D721Med (cell line): ENCODE measurements around the gene MYO15B.

Source experiments
- DNase-seq: peaks from one replicate; pipeline ENCODE4 v3.0.0; 2011; ENCODE audit warnings: low spot score; ENCODE audit not compliant: insufficient read length
- FAIRE-seq: peaks from 2 replicates; lab custom pipeline; 2011; peaks lifted over from hg19 to GRCh38; lab: Jason Lieb, UNC
- TF ChIP-seq, protein P1 (sequence below): IDR thresholded peaks from 2 replicates; pipeline ENCODE4 v1.5.1; 2012; ENCODE audit warnings: mild to moderate bottlenecking, control low read depth; ENCODE audit not compliant: insufficient read depth; ENCODE audit errors: missing control alignments

Gene MYO15B

DNA sequence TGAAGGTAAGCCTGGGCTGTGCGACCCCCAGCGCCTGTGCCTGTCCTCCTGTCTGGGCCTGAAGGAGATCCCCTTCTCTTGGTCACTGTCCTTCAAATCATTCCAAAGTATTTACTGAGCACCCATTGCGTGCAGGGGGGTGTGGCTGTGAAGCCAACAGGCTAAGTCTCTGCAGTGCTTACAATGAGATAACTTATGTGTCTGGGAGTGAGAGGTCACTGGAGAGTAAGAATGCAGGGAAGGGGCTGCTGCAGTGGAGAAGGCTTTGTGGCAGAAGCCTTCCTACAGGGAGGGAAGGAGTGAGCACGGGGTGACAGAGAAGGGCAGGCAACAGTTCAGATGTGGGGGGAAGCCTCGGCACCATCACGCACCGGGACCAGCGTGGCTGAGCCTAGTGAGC lies 34.5 kb downstream of the MYO15B start:
- no peak for FAIRE-seq

DNA sequence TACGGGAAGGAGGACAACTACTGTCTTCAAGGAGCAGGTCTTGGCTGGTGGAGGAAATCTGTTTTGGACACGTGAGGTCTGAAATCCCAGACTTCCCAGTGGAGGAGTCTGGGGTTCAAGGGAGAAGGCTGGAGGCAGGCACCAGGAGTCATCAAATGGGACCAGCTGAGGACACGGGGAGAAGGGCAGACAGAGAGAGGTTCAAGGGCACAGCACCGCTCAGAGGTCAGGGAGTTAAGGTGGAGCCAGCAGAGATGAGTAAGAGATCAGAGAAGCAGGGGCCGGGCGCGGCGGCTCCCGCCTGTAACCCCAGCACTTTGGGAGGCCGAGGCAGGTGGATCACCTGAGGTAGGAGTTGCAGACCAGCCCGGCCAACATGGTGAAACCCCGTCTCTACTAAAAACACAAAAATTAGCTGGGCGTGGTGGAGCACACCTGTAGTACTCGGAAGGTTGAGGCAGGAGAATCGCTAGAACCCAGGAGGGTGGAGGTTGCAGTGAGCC lies 35.2 kb downstream of the MYO15B start:
- FAIRE-seq (no peak), DNase-seq (no peak)
- TF ChIP-seq, protein P1, sequence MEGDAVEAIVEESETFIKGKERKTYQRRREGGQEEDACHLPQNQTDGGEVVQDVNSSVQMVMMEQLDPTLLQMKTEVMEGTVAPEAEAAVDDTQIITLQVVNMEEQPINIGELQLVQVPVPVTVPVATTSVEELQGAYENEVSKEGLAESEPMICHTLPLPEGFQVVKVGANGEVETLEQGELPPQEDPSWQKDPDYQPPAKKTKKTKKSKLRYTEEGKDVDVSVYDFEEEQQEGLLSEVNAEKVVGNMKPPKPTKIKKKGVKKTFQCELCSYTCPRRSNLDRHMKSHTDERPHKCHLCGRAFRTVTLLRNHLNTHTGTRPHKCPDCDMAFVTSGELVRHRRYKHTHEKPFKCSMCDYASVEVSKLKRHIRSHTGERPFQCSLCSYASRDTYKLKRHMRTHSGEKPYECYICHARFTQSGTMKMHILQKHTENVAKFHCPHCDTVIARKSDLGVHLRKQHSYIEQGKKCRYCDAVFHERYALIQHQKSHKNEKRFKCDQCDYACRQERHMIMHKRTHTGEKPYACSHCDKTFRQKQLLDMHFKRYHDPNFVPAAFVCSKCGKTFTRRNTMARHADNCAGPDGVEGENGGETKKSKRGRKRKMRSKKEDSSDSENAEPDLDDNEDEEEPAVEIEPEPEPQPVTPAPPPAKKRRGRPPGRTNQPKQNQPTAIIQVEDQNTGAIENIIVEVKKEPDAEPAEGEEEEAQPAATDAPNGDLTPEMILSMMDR = no peak

More for the DNA sequence above, 34.5 kb downstream of the MYO15B start:
- TF ChIP-seq, protein P1 = no peak
- DNase-seq = no peak

DNA sequence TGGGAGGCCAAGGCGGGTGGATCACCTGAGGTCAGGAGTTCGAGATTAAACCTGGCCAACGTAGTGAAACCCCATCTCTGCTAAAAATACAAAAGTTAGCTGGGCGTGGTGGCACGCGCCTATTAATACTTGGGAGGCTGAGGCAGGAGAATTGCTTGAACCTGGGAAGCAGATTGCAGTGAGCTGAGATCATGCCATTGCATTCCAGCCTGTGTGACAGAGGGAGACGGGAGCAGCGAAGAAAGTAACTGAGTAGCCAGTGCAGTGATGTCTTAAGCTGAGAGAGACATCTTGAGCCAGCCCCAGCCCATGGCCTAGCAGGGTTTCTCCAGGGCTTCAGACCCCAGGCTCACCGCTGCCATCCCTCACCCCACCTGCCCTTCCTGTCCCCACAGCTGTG lies 35.8 kb downstream of the MYO15B start:
- FAIRE-seq (no peak), DNase-seq (no peak)
- TF ChIP-seq, protein P1 = no peak

DNA sequence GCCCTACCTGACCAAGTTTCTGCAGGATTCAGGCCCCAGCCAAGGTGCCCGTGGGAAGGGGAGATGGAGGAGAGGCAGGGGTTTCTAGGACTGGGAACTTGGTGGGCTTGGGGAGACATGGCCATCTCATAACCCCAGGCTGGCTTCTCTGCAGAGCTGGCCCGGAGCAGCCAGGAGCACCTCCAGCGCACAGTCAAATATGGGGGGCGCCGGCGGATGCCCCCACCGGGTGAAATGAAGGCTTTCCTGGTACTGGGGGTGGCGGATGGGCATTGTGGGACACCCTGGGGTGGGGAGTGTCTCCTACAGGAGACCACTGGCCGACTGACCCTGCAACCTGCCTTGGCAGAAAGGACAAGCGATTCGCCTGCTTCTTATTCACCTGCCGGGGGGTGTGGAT lies 36.4 kb downstream of the MYO15B start:
- no peak for DNase-seq
- TF ChIP-seq, protein P1 = no peak
- no peak for FAIRE-seq

DNA sequence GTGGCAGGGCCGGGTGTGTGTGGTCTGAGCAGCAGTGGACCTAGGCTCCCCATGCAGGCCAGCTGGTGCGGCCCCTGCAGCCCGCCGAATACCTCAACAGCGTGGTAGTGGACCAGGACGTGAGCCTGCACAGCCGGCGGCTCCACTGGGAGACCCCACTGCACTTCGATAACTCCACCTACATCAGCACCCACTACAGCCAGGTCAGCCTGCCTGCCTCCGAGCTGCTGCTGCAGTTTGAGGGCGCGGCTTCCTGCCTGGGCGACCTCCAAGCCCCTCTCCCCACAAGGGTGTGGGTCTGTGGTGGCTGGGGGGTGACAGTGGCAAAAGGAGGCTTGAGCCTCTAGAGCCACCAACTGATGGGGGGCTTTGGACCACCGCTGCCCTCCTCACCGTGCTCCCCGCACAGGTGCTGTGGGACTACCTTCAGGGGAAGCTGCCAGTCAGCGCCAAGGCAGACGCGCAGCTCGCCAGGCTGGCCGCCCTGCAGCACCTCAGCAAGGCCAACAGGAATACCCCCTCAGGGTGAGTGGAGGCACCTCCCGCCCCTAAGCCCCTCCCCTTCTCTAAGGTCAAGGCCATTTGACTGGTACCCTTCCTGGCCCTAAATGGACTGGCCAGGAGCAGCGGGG lies 37.2 kb downstream of the MYO15B start:
- TF ChIP-seq, protein P1 = no peak
- no peak for FAIRE-seq

DNA sequence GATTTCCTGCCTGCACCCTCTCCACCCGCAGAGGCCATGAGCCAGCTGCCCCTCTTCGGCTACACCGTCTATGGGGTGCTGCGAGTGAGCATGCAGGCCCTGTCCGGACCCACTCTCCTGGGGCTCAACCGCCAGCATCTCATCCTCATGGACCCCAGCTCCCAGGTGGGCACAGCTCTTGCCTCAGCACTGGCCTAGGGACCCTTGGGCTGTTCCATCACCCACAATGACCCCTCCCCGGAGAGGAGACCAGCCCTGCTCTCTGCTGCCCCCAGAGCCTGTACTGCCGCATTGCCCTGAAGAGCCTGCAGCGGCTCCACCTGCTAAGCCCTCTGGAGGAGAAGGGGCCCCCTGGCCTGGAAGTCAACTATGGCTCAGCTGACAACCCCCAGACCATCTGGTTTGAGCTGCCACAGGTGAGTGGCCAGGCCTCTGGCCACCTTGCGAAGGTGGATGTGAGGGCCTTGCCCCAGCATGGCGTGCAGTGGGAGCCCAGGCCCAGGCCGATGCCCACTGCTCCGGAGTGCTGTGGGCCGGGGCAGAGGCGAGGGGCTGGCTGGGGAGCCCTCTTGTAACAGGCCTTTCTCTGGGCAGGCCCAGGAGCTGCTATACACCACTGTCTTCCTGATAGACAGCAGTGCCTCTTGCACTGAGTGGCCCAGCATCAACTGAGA lies 38.4 kb downstream of the MYO15B start:
- FAIRE-seq = no peak
- TF ChIP-seq, protein P1 = peak; percentile 63
- peak; percentile 83 for DNase-seq

More for the DNA sequence above, 37.2 kb downstream of the MYO15B start:
- no peak for DNase-seq
